ENCODE data around the gene NUDT16L1.
A peak's percentile ranks its signal among the peaks of the same experiment; 100 is the strongest.

The NUDT16L1 gene

DNA sequence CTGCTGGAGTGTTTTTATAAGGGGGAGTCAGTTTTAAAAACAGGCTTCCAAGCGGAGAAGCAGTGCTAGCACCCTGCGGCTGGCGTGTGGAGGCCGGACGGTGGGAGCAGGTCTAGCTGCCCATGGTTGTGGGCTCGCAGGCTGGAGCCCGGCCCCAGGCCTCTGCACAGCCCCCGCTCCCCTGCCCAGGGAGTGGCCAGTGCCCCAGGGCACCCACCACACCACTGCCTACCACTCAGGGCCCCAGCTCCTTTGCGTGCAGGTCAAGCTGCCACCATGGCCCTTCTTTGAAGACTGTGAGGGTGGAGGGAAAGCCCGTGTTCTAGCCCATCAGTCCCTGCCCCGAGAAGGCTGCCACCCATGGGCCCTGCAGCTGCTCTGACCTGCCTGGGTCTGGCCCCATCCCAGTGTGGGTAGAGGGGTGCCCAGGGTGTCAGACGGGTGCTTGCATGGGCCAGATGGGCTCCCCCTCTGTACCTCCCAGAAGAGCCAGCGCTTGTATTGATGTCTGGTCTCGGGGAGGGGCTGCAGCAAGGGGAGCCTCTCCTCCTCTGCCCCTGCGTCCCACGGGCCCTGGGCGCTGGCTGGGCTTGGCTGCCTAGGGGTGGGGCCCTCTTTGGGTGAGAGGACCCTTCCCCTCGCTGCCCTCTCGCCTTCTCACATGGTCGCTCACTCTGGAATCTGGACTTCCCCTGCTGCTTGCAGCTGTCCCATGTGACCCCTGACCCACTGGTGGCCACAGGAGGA is 1.5 kb upstream of the NUDT16L1 start:
- Histone ChIP-seq H3K36me3 (ENCODE audit: insufficient read depth, low read length) (no peaks in the 10 kb centered on the region; the same call in 1 of the 2 replicates), H3K9ac (ENCODE audit: low read depth, low read length) (no peak overlapping the region), H3K4me1 (ENCODE audit: insufficient read depth, low read length) (no peaks in the 10 kb centered on the region; the same call in 1 of the 2 replicates), H3K9me3 (ENCODE audit: control insufficient read depth, insufficient read depth, low read length) (no peaks in the 10 kb centered on the region)

DNA sequence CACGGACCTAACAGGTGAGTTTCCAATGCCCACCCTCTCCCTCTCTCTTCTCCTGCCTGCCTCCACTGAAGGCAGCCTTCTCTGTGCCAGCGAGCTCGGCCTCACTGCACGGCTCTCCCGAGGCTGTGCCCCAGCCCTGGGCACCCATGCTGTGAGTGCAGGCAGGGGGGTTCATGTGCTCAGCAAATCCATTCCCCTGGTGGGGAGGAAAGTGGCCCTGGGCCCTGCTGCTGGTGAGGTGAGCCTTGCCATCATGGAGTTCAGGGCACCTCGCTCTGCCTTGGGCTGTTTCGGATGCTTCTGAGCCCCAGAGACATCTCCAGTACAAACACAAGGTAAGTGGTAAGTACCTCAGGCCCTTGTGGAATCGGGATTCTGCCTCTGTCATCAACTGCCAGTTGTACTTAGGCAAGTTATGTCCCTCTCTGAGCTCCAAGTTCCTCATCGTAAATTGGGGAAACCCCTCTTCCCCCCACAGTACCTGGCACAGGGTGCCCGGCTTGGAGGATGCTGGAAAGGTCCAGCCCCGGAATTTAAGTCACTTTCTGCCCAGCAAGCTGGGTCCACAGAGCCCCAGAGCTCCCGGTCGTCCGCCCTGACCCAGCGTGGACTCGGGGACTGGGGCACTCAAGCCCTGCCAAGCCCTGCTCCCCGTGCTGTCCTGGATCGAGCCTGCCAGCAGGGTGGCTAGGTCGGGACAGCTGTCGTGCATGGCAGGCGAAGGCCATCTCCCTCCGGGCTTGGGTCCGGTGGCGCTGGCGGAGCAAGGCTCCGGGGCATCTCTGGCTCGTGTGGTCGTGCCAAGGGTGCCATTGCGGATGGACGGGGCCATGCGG is 684 bp upstream of the NUDT16L1 start:
- no peaks in the 10 kb centered on the region; the same call in 1 of the 2 replicates for H3K36me3 ChIP-seq (ENCODE audit: insufficient read depth, low read length)
- H3K4me1 ChIP-seq (ENCODE audit: insufficient read depth, low read length) = no peaks in the 10 kb centered on the region; the same call in 1 of the 2 replicates
- H3K9me3 ChIP-seq (ENCODE audit: control insufficient read depth, insufficient read depth, low read length) = no peaks in the 10 kb centered on the region
- peak overlapping the region; percentile 57; the same call in 1 of the 2 replicates for H3K9ac ChIP-seq (ENCODE audit: low read depth, low read length)

DNA sequence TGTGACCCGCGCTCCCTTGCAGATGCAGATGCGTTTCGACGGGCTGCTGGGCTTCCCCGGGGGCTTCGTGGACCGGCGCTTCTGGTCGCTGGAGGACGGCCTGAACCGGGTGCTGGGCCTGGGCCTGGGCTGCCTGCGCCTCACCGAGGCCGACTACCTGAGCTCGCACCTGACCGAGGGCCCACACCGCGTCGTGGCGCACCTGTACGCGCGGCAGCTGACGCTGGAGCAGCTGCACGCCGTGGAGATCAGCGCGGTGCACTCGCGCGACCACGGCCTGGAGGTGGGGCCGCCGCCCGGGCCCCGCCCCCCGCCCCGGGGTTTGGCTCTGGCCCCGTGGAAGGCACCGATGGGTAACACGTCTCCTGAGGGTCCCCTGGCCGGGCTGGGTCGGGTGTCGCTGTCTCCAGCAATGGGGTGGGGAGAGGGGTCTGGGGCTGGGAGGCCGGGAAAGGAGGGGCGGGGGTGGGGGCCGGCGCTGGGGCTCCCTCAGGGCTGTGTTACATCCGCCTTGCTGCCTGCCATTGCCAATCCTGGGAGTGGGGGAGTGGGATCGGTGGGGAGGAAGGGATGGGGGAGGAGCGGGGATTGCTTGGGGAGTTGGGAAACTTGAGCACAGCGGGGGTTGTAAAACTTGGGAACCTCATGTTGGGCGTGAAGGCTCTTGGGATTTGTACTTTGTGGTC is 737 bp downstream of the NUDT16L1 start:
- Histone ChIP-seq H3K36me3 (ENCODE audit: insufficient read depth, low read length) (peaks cover 4% of the 10 kb centered on the region; the same call in 1 of the 2 replicates), H3K9me3 (ENCODE audit: control insufficient read depth, insufficient read depth, low read length) (no peaks in the 10 kb centered on the region), H3K4me1 (ENCODE audit: insufficient read depth, low read length) (no peaks in the 10 kb centered on the region; the same call in 1 of the 2 replicates), H3K9ac (ENCODE audit: low read depth, low read length) (peak overlapping the region; percentile 67)

DNA sequence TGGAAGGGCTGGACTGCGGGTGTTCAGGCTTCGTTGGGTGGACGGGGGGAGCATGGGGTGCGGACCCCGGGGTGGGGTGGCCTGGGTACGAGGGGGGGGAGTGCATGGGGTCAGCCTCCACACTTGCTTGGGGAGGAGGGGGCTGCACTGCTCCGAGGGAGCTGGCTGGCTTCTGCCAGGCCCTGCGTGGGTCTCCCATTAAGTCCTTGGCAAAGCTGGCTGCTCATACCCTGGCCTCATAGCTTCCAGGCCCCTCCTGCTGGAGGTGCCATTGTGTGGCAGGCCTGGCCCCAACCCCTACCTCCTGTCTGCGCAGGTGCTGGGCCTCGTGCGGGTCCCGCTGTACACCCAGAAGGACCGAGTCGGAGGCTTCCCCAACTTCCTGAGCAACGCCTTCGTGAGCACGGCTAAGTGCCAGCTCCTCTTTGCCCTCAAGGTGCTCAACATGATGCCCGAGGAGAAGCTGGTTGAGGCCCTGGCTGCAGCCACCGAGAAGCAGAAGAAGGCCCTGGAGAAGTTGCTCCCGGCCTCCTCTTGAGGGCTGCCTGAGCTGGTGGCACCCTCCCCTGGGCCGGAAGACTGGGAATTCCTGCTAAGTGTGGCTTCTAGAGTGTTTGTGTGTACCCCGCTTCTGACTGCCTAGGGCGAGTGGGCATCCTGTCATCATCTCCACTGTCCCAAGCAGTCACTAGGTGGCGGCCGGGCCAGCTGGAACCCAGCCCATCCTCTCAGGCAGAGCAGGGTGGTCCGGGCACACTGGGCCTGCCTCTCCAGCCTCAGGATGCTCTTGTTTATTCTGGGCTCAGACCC is 1.5 kb downstream of the NUDT16L1 start:
- H3K9ac ChIP-seq (ENCODE audit: low read depth, low read length) = peak overlapping the region; percentile 28; the same call in 1 of the 2 replicates
- H3K9me3 ChIP-seq (ENCODE audit: control insufficient read depth, insufficient read depth, low read length) = no peaks in the 10 kb centered on the region
- H3K36me3 ChIP-seq (ENCODE audit: insufficient read depth, low read length) = peaks cover 9% of the 10 kb centered on the region
- H3K4me1 ChIP-seq (ENCODE audit: insufficient read depth, low read length) = no peaks in the 10 kb centered on the region; the same call in 1 of the 2 replicates

DNA sequence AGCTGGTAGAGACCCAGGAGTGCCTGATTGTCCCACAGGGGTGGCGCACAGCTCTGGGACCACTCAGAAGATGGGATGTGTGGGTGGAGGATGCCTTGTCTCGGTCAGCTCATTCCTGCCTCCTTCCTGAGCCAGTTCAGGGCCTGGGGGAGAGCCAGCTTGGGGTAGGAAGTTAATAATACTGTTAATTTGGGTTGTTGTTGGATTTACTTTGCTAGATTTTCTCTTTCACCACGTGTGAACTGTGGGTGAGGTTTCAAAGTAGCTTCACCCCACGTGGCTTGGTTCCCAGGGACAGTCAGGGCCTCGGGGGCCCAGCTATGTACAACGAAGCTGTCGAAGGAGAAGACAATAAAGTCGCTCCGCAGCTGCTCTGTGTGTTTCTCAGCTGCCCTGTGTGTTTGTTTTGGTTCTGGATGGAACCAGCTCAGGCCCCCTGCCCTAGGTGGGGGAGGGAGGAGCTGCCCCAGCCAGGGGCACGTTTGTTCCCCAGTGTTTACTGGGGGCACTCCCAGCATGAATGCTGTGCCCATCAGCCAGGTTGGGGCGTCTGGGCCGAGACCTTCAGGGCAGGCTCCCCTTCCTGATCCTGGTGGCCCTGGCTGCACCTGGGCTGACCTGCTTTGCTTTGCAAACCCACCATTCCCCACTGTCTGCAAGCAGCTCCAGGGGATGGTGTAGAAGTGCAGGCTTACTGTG is 2.3 kb downstream of the NUDT16L1 start:
- Histone ChIP-seq H3K4me1 (ENCODE audit: insufficient read depth, low read length) (no peaks in the 10 kb centered on the region; the same call in 1 of the 2 replicates), H3K36me3 (ENCODE audit: insufficient read depth, low read length) (peaks cover 12% of the 10 kb centered on the region), H3K9me3 (ENCODE audit: control insufficient read depth, insufficient read depth, low read length) (no peaks in the 10 kb centered on the region), H3K9ac (ENCODE audit: low read depth, low read length) (no peak overlapping the region)

DNA sequence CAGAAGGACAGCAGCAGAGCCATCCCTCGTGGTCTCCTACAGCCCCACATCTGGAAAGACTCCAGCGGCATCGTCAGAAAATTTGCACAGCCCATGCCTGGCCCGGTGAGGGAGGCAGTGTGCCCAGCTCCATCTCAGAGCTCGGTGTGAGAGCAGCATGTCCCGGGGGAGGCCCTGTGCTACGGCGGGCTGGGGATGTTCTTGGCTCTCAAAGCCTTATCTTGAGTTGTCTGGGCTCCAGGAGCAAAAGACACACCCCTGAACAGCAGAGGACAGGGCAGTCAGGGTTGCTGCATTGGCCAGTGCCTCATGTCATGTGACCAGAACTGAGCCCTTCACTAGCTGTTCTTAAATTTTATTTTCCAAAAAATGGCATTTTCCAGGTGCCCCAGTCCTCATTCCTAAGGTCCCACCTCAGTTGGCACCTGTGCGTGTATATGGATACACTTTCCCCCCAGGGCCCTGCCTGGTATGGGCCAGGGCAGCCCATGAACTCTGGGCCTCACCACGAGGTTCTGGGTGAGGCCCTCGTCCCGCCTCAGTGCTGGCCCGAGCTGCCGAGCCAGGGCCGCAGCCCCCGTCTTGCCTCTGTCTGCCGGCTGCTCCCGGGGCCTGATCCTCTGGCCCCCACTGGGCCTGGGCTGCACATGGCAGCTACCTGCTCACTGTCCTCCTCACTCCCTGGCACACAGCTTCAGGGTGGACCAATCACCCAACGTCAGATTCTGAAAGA is 3.0 kb downstream of the NUDT16L1 start:
- H3K4me1 ChIP-seq (ENCODE audit: insufficient read depth, low read length) = no peaks in the 10 kb centered on the region; the same call in 1 of the 2 replicates
- peaks cover 12% of the 10 kb centered on the region for H3K36me3 ChIP-seq (ENCODE audit: insufficient read depth, low read length)
- H3K9me3 ChIP-seq (ENCODE audit: control insufficient read depth, insufficient read depth, low read length) = no peaks in the 10 kb centered on the region
- H3K9ac ChIP-seq (ENCODE audit: low read depth, low read length) = no peak overlapping the region

DNA sequence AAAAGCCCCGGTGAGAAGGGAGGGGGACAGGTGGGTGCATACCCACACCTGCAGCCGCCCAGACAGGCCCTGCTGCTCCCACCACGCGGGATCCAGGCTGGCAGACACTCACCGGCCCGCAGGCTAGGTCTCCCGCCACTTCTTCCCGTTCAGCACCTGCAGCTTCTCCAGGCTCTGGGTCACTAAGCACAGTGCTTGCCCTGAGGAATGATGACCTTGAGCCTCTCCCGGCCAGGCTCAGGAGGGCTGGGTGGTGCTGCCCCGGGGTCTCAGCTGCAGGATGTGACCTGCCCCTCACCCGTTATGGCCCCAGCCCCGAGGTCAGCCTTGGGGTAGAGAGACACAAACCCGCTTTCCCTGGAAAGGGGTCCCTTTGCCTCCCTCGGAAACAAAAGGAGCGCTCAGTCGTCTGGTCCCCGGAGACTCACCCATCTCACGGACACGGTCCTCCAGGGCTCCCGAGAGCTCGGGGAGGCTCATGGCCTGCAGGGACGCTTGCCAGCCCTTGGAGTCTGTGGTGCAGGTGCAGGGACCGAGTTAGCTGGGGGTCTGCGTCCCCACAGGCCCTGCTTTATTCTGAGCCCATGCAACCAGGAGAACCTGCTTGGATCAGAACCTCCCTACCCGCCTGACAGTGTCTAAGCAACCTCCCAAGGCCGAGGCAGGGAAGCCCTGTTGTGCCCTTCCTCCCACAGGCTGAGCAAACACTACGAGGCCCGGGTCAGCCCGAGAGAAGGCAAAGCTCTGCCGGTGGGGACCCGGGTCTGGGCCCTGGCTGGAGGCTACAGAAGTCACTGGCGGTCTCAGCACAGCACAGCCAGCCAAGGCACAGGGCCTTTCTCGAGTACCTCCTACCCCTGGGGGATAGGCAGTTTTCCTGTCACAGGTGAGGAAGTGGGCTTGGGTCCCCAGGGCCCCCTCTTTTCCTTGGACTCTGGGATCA is 3.8 kb downstream of the NUDT16L1 start:
- Histone ChIP-seq H3K4me1 (ENCODE audit: insufficient read depth, low read length) (no peaks in the 10 kb centered on the region; the same call in 1 of the 2 replicates), H3K9ac (ENCODE audit: low read depth, low read length) (no peak overlapping the region), H3K36me3 (ENCODE audit: insufficient read depth, low read length) (peaks cover 14% of the 10 kb centered on the region), H3K9me3 (ENCODE audit: control insufficient read depth, insufficient read depth, low read length) (no peaks in the 10 kb centered on the region)

DNA sequence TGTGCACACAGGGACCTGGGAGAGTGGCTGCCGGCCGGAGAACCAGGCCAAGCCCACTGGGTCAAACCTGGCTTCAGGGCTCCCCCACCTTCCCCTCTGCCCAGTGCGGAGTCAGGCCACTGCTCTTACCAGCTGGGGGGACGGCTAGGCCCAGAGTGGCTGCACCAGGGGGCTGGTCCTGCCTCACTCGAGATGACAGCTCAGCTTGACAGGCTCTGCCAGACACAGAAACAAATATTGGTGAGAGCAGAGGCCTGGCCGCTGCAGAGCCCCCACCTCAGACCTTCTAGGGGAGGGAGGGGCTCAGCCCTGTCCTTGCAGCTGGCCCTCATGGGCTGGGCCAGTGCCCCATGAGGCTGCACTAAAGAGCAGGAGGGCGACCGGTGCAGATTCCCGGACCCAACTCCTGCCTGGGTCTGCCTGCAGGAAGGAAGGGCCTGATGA is 4.5 kb downstream of the NUDT16L1 start:
- no peaks in the 10 kb centered on the region for H3K4me1 ChIP-seq (ENCODE audit: insufficient read depth, low read length)
- H3K36me3 ChIP-seq (ENCODE audit: insufficient read depth, low read length) = peaks cover 17% of the 10 kb centered on the region
- no peak overlapping the region for H3K9ac ChIP-seq (ENCODE audit: low read depth, low read length)
- H3K9me3 ChIP-seq (ENCODE audit: control insufficient read depth, insufficient read depth, low read length) = no peaks in the 10 kb centered on the region

DNA sequence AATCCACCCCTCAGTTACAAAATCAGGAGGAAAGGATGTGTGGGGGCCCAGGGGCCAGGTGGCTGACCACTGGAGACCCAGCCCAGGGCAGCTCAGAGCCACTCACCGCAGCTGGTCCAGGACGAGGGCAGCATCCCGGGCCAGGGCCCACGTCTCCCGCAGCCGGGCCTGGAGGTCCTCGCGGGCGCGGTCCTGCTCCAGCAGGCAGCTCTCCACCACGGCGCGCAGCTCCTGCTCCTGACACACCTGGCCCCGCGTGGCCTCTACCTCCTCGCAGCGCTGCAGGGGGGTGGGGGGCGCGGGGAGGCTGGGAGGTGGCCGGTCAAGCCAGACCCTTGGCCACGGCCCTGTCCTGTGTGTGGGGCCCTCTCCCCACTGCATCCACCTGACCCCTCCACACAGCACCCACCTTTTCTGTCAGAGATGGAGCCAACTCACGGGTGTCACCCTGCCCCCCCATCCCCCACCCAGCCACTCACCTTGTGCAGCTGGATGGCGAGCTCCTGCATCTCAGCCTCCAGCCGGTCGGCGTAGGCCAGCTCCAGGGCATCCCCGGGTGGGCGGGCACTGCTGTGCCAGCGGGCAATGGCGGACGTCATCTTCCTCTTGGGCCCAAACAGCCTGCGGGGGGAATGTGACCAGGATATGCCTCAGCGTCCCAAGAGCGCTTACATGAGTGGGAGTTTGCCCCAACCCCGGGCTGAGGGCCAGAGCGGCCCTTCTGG is 5.1 kb downstream of the NUDT16L1 start:
- Histone ChIP-seq H3K9me3 (ENCODE audit: control insufficient read depth, insufficient read depth, low read length) (no peaks in the 10 kb centered on the region), H3K9ac (ENCODE audit: low read depth, low read length) (no peak overlapping the region), H3K36me3 (ENCODE audit: insufficient read depth, low read length) (peaks cover 17% of the 10 kb centered on the region), H3K4me1 (ENCODE audit: insufficient read depth, low read length) (no peaks in the 10 kb centered on the region)

DNA sequence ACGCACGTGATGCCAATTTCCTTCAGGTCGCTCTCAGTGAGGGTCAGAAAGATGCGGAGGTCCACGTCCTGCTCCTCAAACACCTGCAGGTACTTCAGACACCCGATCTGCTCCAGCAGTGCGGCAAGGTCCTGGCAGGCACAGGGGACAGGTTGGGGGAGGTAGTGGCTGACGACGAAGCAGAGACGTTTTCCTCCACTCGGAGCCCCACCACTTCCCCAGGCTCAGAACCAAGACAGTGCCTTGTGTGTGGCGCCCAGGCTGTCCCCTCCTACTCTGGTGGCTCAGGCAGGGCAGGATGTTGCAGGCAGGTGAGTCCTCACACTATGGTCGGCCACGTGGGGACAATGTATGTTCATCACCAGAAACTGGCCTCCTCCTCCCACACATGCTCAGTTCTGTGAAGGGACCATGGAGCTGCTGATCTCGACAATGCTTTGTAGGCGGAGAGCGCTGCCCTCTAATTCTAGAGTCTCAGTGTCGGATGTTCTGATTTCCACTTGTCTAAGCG is 5.7 kb downstream of the NUDT16L1 start:
- H3K9ac ChIP-seq (ENCODE audit: low read depth, low read length) = no peak overlapping the region
- no peaks in the 10 kb centered on the region for H3K9me3 ChIP-seq (ENCODE audit: control insufficient read depth, insufficient read depth, low read length)
- peaks cover 17% of the 10 kb centered on the region for H3K36me3 ChIP-seq (ENCODE audit: insufficient read depth, low read length)

DNA sequence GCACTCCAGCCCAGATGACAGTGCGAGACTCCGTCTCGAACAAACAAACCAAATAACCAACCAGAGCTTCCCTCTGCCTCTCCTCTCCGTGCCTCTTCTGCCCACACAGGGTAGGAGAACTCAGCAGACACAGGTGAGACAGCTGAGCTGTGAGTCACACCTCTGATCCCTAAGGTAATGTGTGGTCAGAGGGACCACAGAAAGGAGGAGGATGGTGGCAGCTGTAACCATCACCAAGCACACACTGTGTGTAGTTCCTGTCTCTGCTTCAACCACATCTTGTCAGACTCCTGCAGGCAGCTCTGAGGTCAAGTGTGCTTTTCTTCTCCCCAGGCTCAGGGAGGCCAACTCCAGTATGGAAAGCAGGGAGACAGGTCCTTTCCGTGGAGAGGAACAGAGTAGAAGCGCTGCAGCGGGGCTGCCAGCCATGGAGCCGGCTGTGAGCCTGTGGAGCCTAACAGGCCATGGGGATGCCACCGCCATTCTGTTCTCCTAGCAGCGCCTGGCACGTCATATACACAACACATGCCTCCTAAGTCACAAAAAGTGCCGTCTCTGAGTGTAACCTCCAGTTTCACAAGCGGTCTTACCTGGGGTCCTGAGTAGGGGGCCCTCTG is 7.1 kb downstream of the NUDT16L1 start:
- H3K9ac ChIP-seq (ENCODE audit: low read depth, low read length) = no peak overlapping the region
- H3K36me3 ChIP-seq (ENCODE audit: insufficient read depth, low read length) = peaks cover 17% of the 10 kb centered on the region
- no peaks in the 10 kb centered on the region for H3K4me1 ChIP-seq (ENCODE audit: insufficient read depth, low read length)
- no peaks in the 10 kb centered on the region for H3K9me3 ChIP-seq (ENCODE audit: control insufficient read depth, insufficient read depth, low read length)

More for the DNA sequence above, 5.7 kb downstream of the NUDT16L1 start:
- no peaks in the 10 kb centered on the region for H3K4me1 ChIP-seq (ENCODE audit: insufficient read depth, low read length)

Measured in ES-I3 (cell line).